Left ventricle myocardium inferior (tissue), 1 donor: ENCODE data around the gene RPAP2. TPM values are rescaled to one million over a fixed set of nuclear protein-coding genes. Genes with fewer than 3 reads are reported as not detected.

Experiments used
- DNase-seq: peaks from one replicate; pipeline ENCODE4 v3.0.0-alpha.2; 2020
- H3K27ac ChIP-seq: fragments of 200-600 bp; replicated peaks from 2 replicates; pipeline ENCODE4 v1.8.0; 2021
- H3K27me3 ChIP-seq: fragments of 200-600 bp; 2 replicates; pipeline ENCODE4 v1.8.0; 2021; ENCODE audit warnings: low read depth
- H3K36me3 ChIP-seq: fragments of 200-600 bp; 2 replicates; pipeline ENCODE4 v1.8.0; 2021
- H3K4me1 ChIP-seq: fragments of 200-600 bp; 2 replicates; pipeline ENCODE4 v1.8.0; 2021
- H3K4me3 ChIP-seq: fragments of 200-600 bp; 2 replicates; pipeline ENCODE4 v1.8.0; 2021; ENCODE audit warnings: mild to moderate bottlenecking, moderate library complexity
- H3K9me3 ChIP-seq: fragments of 200-600 bp; replicated peaks from 2 replicates; pipeline ENCODE4 v1.8.0; 2021
- intact Hi-C: fragments of 100-400 bp; cut with micrococcal nuclease; formaldehyde crosslinking; loops from one replicate; pipeline ENCODE4 v1.11.0; 2022
- total RNA-seq: library from RNA; stranded (reverse); fragmentation: NEBNext Ultra II Directional; extraction: Animal tissue kit (Norgen Biotek cat#: 25700); gene quantifications from one replicate; pipeline ENCODE4 v1.2.1, GENCODE V29; 2021
- TF ChIP-seq, protein P1 (sequence below): fragments of 200-600 bp; IDR thresholded peaks from 2 replicates; pipeline ENCODE4 v1.8.0; 2021; ENCODE audit warnings: antibody characterized with exemption, mild to moderate bottlenecking, borderline replicate concordance
- donor health status: DM: no; HTN: yes; CAD: no; lungs with severe emphysema.

The RPAP2 gene
- total RNA-seq, 1 donor from 2014 or later = 25.3 TPM

DNA sequence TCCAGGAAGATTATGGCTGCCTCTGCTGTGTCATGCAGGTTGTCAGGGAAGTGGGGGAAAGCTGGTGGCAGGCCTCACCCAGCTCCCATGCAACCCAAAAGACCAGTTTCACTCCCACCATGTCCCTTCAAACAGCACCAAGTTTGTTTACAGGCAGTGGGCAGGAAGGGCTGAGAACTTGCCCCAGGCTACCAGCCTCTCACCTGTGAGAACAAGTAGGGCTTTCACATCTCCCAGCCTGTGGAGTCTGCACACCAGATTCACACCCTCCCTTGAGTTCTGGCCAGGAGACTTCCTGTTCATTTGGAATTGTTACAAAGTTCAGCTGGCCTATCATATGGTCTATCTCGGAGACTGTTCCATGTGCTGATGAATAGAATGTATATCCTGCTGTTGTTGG lies 27.8 kb downstream of the RPAP2 start:
- DNase-seq = no peak
- no peaks in the 10 kb centered on the region for H3K4me1 ChIP-seq
- H3K9me3 ChIP-seq = peaks cover 31% of the 10 kb centered on the region
- intact Hi-C loops = no loop called here
- no peak overlapping the region for H3K4me3 ChIP-seq
- no peak overlapping the region for H3K27ac ChIP-seq
- H3K36me3 ChIP-seq = peaks cover 79% of the 10 kb centered on the region
- H3K27me3 ChIP-seq = no peaks in the 10 kb centered on the region
- TF ChIP-seq, protein P1, sequence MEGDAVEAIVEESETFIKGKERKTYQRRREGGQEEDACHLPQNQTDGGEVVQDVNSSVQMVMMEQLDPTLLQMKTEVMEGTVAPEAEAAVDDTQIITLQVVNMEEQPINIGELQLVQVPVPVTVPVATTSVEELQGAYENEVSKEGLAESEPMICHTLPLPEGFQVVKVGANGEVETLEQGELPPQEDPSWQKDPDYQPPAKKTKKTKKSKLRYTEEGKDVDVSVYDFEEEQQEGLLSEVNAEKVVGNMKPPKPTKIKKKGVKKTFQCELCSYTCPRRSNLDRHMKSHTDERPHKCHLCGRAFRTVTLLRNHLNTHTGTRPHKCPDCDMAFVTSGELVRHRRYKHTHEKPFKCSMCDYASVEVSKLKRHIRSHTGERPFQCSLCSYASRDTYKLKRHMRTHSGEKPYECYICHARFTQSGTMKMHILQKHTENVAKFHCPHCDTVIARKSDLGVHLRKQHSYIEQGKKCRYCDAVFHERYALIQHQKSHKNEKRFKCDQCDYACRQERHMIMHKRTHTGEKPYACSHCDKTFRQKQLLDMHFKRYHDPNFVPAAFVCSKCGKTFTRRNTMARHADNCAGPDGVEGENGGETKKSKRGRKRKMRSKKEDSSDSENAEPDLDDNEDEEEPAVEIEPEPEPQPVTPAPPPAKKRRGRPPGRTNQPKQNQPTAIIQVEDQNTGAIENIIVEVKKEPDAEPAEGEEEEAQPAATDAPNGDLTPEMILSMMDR = no peak

DNA sequence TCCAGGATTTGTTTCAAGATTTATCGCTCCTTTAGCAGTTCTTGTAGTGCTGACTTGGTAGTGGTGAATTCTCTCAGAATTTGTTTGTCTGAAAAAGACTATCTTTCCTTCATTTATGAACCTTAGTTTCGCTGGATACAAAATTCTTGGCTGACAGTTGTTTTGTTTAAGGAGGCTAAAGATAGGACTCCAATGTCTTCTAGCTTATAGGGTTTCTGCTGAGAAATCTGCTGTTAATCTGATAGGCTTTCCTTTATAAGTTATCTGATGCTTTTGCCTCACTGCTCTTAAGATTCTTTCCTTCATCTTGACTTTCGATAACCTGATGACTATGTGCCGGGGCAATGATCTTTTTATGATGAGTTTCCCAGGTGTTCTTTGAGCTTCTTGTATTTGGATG lies 28.9 kb downstream of the RPAP2 start:
- Histone ChIP-seq H3K4me1 (no peaks in the 10 kb centered on the region), H3K36me3 (peaks cover 71% of the 10 kb centered on the region), H3K27me3 (no peaks in the 10 kb centered on the region), H3K9me3 (peaks cover 31% of the 10 kb centered on the region), H3K4me3 (no peak overlapping the region), H3K27ac (no peak overlapping the region)
- intact Hi-C loops = no loop called here
- TF ChIP-seq, protein P1 = no peak
- no peak for DNase-seq

DNA sequence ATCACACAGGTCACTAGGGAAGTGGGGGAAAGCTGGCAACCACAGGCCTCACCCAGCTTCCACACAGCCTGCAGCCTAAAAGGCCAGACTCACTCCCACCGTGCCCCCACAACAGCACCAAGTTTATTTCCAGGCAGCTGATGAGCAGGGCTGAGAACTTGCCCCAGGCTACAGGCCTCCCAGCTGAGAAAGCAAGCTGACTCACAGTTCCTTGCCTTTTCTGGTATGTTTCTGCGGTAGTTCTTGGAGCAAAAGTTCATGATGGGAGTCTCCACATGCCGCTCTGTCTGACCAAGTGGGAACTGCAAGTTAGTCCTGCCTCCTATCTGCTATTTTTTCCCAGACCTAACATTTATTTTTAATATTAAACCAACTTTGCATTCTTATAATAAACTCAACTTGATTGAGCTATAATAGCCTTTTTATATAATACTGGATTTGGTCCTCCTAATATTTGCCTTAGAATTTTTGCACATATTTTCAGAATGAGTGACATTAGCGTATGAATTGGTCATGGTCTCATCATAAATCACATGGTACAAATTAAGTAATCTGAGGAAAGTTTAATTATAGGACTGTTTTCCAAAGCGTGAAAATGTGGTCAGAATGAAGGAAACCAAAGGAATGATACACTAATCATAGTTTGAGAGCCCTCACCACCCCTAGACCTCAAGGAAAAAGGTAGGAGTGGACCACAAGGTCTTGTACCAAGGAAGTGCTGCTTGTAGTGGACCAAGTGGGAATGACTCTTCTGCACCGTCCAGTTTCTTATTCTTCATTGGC lies 30.7 kb downstream of the RPAP2 start:
- TF ChIP-seq, protein P1 = no peak
- no peaks in the 10 kb centered on the region for H3K27me3 ChIP-seq
- no peak for DNase-seq
- H3K4me3 ChIP-seq = no peak overlapping the region
- no peaks in the 10 kb centered on the region for H3K4me1 ChIP-seq
- intact Hi-C loops = no loop called here
- H3K27ac ChIP-seq = no peak overlapping the region
- H3K36me3 ChIP-seq = peaks cover 68% of the 10 kb centered on the region
- H3K9me3 ChIP-seq = peaks cover 31% of the 10 kb centered on the region

DNA sequence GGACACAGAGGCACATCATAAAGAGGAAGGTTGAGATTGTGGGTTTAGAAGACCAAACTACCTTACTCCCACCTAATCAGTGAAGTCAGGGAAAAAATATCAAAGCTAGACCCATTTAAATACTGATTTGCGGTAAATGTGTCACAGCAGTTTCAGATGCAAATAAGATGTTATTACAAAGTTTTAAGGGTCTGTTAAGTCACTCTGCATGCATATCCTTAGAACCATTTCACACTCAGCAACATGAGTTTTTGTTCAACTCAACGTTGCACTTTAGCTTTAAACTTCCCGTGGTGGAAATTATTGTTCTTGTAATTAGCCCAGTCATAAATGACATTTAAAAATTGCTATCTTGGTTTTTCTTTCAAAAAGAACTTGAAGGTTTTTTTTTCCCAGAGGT lies 34.8 kb downstream of the RPAP2 start:
- TF ChIP-seq, protein P1 = no peak
- Histone ChIP-seq H3K4me1 (no peaks in the 10 kb centered on the region), H3K27me3 (no peaks in the 10 kb centered on the region), H3K9me3 (peaks cover 1% of the 10 kb centered on the region), H3K36me3 (peaks cover 64% of the 10 kb centered on the region), H3K4me3 (no peak overlapping the region), H3K27ac (no peak overlapping the region)
- no peak for DNase-seq
- intact Hi-C loops = no loop called here

DNA sequence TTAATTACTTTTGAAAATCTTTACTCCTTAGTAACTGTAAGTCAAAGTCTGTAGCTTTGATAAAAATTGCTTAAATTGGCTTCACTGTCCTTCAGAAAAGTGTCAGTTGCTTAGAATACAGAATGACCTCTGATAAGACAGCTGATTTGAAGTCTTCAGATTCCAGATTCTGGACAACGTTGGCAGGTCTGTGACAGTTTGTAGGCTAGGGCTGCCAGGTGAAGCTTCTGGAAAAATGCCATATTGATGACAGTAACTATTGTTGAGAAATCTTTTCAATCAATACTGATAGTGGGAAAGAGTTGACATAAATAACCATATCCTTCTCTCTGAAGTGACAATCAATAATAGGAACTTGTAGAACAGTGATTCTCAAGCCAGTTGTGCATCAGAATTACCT lies 41.3 kb downstream of the RPAP2 start:
- Histone ChIP-seq H3K4me1 (no peaks in the 10 kb centered on the region), H3K36me3 (peaks cover 53% of the 10 kb centered on the region), H3K27ac (no peak overlapping the region), H3K4me3 (no peak overlapping the region), H3K27me3 (no peaks in the 10 kb centered on the region), H3K9me3 (no peaks in the 10 kb centered on the region)
- no peak for DNase-seq
- intact Hi-C loops = no loop called here
- TF ChIP-seq, protein P1 = no peak
